Measurements from ENCODE around the gene H6PD.

DNA sequence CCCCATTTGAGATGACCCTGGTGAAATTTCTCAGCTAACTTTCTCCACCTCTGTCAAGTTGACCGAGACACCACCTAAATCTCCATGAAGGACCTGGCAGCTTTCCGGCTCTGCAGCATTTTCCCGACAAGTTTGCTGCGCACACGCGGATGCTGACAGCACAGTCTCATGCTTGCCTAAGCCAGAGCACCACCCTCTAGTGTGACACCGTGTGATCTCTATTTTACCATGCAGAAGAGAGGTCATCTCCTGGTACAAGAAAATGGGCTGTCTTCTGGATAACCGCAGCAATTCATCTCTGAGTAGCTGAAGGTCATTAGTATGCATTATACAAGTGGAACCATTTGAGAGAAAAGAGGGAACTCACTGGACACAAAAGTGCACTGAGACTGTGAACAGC is 38.9 kb upstream of the H6PD start:
- TF ChIP-seq EZH2phosphoT487 (conservative IDR thresholded peaks at IDR 0.05; ENCODE audit: low read length) = no peak
- TF ChIP-seq, protein P1, sequence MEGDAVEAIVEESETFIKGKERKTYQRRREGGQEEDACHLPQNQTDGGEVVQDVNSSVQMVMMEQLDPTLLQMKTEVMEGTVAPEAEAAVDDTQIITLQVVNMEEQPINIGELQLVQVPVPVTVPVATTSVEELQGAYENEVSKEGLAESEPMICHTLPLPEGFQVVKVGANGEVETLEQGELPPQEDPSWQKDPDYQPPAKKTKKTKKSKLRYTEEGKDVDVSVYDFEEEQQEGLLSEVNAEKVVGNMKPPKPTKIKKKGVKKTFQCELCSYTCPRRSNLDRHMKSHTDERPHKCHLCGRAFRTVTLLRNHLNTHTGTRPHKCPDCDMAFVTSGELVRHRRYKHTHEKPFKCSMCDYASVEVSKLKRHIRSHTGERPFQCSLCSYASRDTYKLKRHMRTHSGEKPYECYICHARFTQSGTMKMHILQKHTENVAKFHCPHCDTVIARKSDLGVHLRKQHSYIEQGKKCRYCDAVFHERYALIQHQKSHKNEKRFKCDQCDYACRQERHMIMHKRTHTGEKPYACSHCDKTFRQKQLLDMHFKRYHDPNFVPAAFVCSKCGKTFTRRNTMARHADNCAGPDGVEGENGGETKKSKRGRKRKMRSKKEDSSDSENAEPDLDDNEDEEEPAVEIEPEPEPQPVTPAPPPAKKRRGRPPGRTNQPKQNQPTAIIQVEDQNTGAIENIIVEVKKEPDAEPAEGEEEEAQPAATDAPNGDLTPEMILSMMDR (IDR thresholded peaks at IDR 0.05; ENCODE audit: insufficient read depth, low read length, poor library complexity, severe bottlenecking) = no peak
